HG03196 (cell line): ENCODE results near the gene TMSB4X.

Source experiments
- ATAC-seq: cut with Tn5 transposase; IDR thresholded peaks from one replicate; pipeline ENCODE4 v1.9.1; 2021; ENCODE audit not compliant: unreplicated experiment

Gene TMSB4X

DNA sequence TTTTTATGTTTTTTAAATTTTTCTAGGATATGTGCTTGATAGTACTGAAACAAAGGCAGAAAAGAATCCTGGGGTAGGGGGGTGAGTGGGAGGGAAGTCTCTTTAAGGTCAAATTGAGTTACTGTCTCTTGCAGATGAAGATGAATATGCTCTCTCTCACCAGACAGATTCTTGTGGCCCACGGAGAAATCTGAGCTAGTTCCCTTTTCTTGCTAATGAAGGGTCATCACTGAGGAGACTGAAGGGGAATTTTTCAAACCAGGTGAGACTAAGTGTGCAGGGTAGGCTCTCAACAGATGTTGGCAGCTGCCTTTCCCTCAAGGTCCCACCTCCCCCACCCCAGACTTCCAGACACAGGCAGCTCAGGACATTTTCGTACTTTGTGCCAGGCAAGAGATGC, 48.0 kb downstream of the TMSB4X start:
- ATAC-seq, result peak; percentile 78

DNA sequence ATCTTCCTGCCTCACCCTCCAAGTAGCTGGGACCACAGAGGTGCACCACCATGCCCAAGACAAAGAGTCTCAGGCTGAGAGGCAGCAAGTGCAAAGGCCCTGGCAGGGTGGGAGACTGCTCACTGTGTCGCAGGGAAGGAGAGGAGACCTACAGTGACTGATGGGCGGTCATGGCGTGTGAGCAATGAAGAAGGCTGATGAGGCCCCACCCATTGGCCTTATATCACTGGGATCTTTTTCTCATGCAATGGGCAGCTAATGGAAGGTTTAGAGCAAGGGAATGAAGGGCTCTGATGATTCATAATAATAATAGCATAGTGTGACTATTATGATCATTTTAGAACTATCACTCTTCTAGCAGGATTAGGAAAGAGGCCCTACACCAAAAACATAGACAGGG, 48.7 kb downstream of the TMSB4X start:
- no peak for ATAC-seq

DNA sequence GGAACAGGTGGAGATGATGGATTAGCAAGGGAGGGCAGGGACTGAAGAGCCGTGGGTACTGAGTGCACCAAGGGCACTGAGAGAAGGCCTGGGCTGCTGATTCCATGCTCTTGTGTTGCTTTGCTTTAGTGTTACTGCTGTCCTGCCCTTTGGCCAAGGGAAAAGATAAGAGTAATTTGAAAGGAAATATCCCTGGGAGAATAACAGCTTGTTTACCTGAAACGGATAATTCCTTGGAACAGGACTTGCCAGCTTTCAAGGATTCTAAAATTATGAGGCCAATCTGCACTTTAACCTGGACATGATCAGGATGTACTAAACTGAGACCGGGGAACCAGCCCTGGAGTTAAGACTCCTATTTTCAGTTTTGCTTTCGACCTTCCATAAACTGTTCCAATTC, 49.1 kb downstream of the TMSB4X start:
- no peak for ATAC-seq

DNA sequence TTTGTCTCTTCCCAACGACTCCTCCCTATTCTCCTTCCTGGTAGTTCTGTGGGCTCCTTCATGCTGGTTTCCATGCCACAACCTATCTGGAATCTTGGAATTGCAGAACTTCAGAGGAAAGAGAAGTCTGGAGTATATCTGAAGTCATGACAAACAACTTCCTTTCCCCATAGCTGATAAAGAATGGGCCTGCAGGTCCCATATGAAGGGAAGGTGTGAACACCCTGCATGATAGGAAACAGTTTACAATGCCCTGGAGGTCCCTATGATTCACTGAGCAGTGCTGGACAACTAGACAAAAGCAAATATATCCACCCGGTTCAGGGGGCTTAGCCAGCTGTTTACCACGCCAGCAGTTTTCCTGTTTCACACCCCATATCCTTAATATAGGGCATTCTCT, 50.1 kb downstream of the TMSB4X start:
- ATAC-seq, result no peak
